GM18907 (cell line): Measurements from ENCODE around the gene OPA1.

Experiments used
- ATAC-seq: cut with Tn5 transposase; IDR thresholded peaks from one replicate; pipeline ENCODE4 v1.9.1; 2021; ENCODE audit warnings: mild to moderate bottlenecking, moderate library complexity; ENCODE audit not compliant: unreplicated experiment

The OPA1 gene

GRCh38 chr3:193732827-193733226, 139.8 kb downstream of the OPA1 start:
- no peak for ATAC-seq

- ATAC-seq, result no peak
Observed at GRCh38 chr3:193734737-193735366, 141.8 kb downstream of the OPA1 start.

DNA sequence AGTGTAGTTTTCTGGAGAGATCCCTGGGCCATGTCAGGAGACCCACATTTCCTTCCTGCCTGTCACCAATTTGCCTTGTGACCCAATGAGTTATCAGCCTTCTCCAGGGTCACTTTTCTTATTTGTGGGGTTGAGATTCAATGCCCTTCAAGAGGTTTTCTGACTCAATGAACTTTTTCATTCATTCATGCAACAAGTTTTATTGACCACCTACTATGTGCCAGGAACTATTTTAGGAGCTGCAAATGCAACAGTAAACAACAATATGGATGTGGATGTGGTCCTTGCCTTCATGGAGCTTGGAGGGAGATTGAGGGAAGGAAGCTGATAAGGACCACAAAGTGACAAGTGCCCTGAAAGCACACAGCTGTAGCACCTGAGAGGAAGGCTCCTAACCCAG, 142.8 kb downstream of the OPA1 start:
- ATAC-seq, result no peak

DNA sequence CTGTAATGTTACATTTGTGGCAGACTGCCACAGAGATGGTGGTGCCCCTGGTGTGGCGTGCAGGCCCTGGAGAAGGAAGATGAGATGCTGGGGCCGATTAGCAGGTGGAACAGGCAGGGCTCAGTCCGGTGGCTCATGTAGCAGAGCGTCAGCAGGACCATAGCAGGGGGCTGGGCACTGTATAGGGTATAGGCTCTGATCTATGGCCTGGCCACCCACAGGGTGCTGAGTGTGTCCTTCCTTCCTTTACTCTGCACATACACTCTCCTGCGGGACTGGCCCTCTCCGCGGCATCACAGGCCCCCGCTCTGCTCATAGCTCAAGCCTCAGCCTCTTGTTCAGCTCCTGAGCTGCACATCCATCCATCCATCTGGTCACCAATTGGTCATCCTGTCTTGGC, 143.6 kb downstream of the OPA1 start:
- no peak for ATAC-seq

GRCh38 chr3:193737191-193737751, 144.3 kb downstream of the OPA1 start:
- no peak for ATAC-seq

- peak; percentile 60 for ATAC-seq
Observed at GRCh38 chr3:193742628-193743027, 149.6 kb downstream of the OPA1 start.

DNA sequence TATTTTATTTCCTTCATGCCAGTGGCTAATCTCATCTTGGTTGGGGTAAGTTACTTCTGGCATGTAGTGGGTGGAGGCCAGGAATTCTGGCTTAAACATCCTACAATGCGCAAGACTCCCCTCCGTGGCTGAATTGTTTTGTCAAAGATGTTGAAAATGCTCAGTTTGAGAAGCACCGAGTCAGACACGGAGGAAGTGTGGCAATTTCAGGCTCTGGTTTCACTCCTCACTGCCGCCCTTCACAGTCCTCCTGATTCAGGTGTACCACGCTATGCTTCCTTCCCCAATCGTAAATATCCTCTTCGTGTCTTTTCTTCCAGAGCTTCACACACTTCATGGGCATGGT, 150.7 kb downstream of the OPA1 start:
- ATAC-seq, result peak; percentile 70

DNA sequence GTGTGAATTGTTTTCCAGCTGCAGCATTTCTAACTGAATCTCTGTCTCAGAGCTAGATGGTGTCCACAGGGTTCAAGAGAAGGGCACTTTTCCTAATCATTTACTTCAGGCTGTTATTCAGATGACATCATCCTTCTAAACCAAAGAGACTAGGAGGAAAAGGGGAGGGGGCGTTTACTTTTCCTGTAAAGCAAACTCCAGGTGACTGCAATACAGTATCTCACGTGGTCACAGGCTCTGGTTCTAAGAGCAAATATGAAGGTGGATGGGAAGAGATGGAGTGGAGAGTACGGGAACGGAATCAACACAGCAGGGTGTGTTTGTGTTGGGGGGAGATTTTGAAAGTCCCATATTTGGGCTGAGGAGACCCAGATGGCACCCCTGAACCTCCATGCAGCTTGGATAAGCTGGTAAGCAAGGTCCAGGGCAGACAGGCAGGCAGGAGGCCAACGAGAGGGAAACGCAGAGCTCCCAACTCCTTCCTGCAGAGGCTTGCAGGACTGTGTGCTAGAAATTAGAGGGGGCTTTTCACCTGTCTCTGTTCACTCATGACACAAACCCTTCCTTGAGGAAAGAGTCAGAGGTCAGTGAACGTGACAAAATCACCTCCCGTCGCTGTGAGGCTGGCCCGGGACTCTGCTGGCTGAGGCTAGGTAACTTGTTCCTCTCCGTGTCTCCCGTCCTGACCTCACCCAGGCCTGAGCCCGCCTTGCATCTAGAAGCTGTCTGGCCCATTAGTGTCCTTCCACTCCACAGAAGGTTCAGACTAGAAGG, 151.2 kb downstream of the OPA1 start:
- peak; percentile 37 for ATAC-seq

DNA sequence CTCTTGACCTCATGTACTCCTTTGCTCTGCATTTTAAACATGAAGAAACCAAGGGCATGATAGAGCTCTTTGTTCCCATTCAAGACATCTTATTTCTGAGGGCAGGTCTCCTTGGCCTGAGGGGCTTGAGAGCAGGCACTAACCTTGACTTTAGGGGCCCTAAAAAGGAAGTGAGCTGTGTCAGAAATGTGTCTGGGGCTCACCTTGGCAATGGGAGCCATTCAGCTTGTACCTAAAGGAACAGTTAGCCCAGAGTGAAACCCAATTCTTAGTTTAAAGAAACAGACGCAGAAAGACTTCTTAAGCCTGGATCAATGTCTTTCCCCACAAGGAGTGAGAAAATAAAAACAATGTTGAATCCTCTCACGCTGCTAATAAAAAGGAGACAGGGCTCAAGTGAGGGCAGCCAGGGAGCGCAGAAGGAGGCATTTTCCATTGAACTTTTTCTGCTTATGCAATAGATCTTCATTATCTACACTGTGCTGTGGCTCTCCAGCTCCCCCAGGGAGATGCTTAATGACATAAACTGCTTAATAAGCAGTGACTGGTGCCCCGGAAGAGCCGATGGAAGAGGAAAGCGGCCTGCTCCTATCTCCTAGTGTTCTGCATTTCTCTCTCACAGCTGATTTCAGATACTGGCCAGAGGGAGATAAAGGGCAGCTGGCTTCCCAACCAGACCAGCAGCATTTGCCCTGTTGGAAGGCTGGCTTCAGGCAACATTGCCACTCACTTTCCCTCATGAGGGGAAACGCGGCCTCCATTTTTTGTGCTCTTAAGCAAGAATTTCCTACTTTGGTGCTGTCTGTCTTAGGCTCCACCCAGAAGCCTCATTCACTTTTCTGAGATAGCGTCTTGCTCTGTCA, 152.0 kb downstream of the OPA1 start:
- ATAC-seq, result no peak

GRCh38 chr3:193746832-193747231, 153.8 kb downstream of the OPA1 start:
- no peak for ATAC-seq
